OCI-LY7 (cell line): ENCODE results near the gene ALDH3A1. TPM values are rescaled to one million over a fixed set of nuclear protein-coding genes. Genes with fewer than 3 reads are reported as not detected.

Experiments used
- BruUV-seq: library from RNA; stranded (reverse); fragments of 400-500 nt; replicated peaks from 2 replicates; lab custom pipeline; 2021; lab: Mats Ljungman, UMichigan
- CTCF ChIA-PET: fragments of 300-600 bp; sonication (Branson Sonifier 250); formaldehyde crosslinking; loops from one replicate; lab custom pipeline; 2022; ENCODE audit warnings: antibody characterized with exemption; ENCODE audit not compliant: unreplicated experiment; lab: Charles Lee
- POLR2A ChIA-PET: fragments of 300-600 bp; sonication (Branson Sonifier 250); formaldehyde crosslinking; loops from one replicate; lab custom pipeline; 2022; ENCODE audit warnings: antibody characterized with exemption; lab: Charles Lee
- DNase-seq: peaks from one replicate; pipeline ENCODE4 v3.0.0-alpha.2; 2015; ENCODE audit warnings: low spot score
- H2AFZ ChIP-seq: fragments of 200-600 bp; sonication (generic), shearing (Covaris generic); 2 replicates; pipeline ENCODE4 v1.6.1; 2014; ENCODE audit warnings: mild to moderate bottlenecking, antibody characterized with exemption, low read length, moderate library complexity
- H3K27ac ChIP-seq: fragments of 200-600 bp; sonication (generic); 2 replicates; pipeline ENCODE4 v1.5.1; 2014; ENCODE audit warnings: mixed run types, low read depth, mild to moderate bottlenecking, moderate library complexity, low read length, inconsistent platforms; ENCODE audit not compliant: poor library complexity, severe bottlenecking
- H3K36me3 ChIP-seq: fragments of 200-600 bp; sonication (generic); 2 replicates; pipeline ENCODE4 v1.6.1; 2014; ENCODE audit warnings: mild to moderate bottlenecking, antibody characterized with exemption, low read length, moderate library complexity, mixed read lengths; ENCODE audit not compliant: insufficient read depth
- H3K4me1 ChIP-seq: fragments of 200-600 bp; sonication (generic); 2 replicates; pipeline ENCODE4 v1.5.1; 2014; ENCODE audit warnings: mild to moderate bottlenecking, low read length; ENCODE audit not compliant: insufficient read depth, poor library complexity, severe bottlenecking
- H3K4me2 ChIP-seq: fragments of 200-600 bp; sonication (generic); 2 replicates; pipeline ENCODE4 v1.6.1; 2014; ENCODE audit warnings: mild to moderate bottlenecking, low read length
- H3K4me3 ChIP-seq: fragments of 200-600 bp; sonication (generic); 2 replicates; pipeline ENCODE4 v1.5.1; 2014; ENCODE audit warnings: mild to moderate bottlenecking, low read depth, low read length; ENCODE audit not compliant: poor library complexity, severe bottlenecking
- H3K79me2 ChIP-seq: fragments of 200-600 bp; sonication (generic); 2 replicates; pipeline ENCODE4 v1.6.1; 2016; ENCODE audit warnings: low read depth, mild to moderate bottlenecking, low read length, moderate library complexity, mixed read lengths; ENCODE audit not compliant: insufficient read depth
- H3K9me2 ChIP-seq: fragments of 200-600 bp; sonication (generic); 2 replicates; pipeline ENCODE4 v1.6.1; 2016; ENCODE audit warnings: mild to moderate bottlenecking, low read length, mixed read lengths; ENCODE audit not compliant: insufficient read depth
- H3K9me3 ChIP-seq: fragments of 200-600 bp; sonication (generic); 2 replicates; pipeline ENCODE4 v1.6.1; 2014; ENCODE audit warnings: mild to moderate bottlenecking, mixed run types, low read length, mixed read lengths
- H4K20me1 ChIP-seq: fragments of 200-600 bp; sonication (generic); 2 replicates; pipeline ENCODE4 v1.6.1; 2014; ENCODE audit warnings: mild to moderate bottlenecking, antibody characterized with exemption, low read length, moderate library complexity, mixed read lengths; ENCODE audit not compliant: insufficient read depth
- CTCF ChIP-seq: fragments of 200-600 bp; sonication (generic); conservative IDR thresholded peaks from 2 replicates; pipeline ENCODE4 v1.5.1; 2014; ENCODE audit warnings: mild to moderate bottlenecking, antibody characterized with exemption, low read length, moderate library complexity, mixed read lengths
- EZH2phosphoT487 ChIP-seq: fragments of 200-600 bp; sonication (generic); IDR thresholded peaks from 2 replicates; pipeline ENCODE4 v1.6.1; 2018; ENCODE audit warnings: low read depth, borderline replicate concordance, mild to moderate bottlenecking, mixed run types, antibody characterized with exemption, low read length, moderate library complexity, mixed read lengths
- intact Hi-C: fragments of 100-400 bp; cut with micrococcal nuclease; formaldehyde crosslinking; loops from one replicate; pipeline ENCODE4 v1.10.0; 2022; ENCODE audit not compliant: unreplicated experiment
- total RNA-seq, 2 experiments: library from RNA; depleted of rRNA in 1 of 2; stranded (reverse); fragments of >200 nt in 1 of 2; shearing (Covaris generic) in 1 of 2; gene quantifications; 2 replicates each; pipeline ENCODE4 v1.2.3, GENCODE V29; 2014 to 2022

The ALDH3A1 gene
- total RNA-seq, 2 experiments from 2014 or later = 0.16 TPM; not detected in 1

GRCh38 chr17:19727501-19728078, 20.5 kb downstream of the ALDH3A1 start:
- TF ChIP-seq CTCF (no peak), EZH2phosphoT487 (no peak)
- BruUV-seq = no TSS peak
- no peak overlapping the region for H3K4me2 ChIP-seq
- H3K4me3 ChIP-seq = no peak overlapping the region
- DNase-seq = no peak
- no peaks in the 10 kb centered on the region for H3K9me2 ChIP-seq
- ChIA-PET CTCF (no interaction called here), POLR2A (interaction anchor here (0.8 to 1.1 kb wide), 2 partner anchors 16 to 32 kb away, joined by 3 to 5 read pairs; no protein-coding TSS in a partner anchor)
- intact Hi-C loops = no loop called here
- H3K79me2 ChIP-seq = no peaks in the 10 kb centered on the region
- H2AFZ ChIP-seq = no peak overlapping the region
- H4K20me1 ChIP-seq = no peaks in the 10 kb centered on the region
- no peaks in the 10 kb centered on the region for H3K9me3 ChIP-seq
- H3K27ac ChIP-seq = no peak overlapping the region
- no peaks in the 10 kb centered on the region for H3K36me3 ChIP-seq
- H3K4me1 ChIP-seq = no peaks in the 10 kb centered on the region

- no peaks in the 10 kb centered on the region for H3K9me2 ChIP-seq
- POLR2A ChIA-PET = interaction anchor here (1.1 kb wide), 1 partner anchor 31 kb away, joined by 5 read pairs; no protein-coding TSS in a partner anchor
- H3K9me3 ChIP-seq = no peaks in the 10 kb centered on the region
- H3K36me3 ChIP-seq = no peaks in the 10 kb centered on the region
- no peak for TF ChIP-seq EZH2phosphoT487
- no peak for TF ChIP-seq CTCF
- H4K20me1 ChIP-seq = no peaks in the 10 kb centered on the region
- DNase-seq = no peak
- no peak overlapping the region for H2AFZ ChIP-seq
- no peaks in the 10 kb centered on the region for H3K4me1 ChIP-seq
- H3K27ac ChIP-seq = no peak overlapping the region
- no peak overlapping the region for H3K4me2 ChIP-seq
- no peak overlapping the region for H3K4me3 ChIP-seq
- no TSS peak for BruUV-seq
- CTCF ChIA-PET = no interaction called here
- no peaks in the 10 kb centered on the region for H3K79me2 ChIP-seq
- intact Hi-C loops = no loop called here
Measured at GRCh38 chr17:19726631-19727376, 21.3 kb downstream of the ALDH3A1 start.

- H3K79me2 ChIP-seq = no peaks in the 10 kb centered on the region
- no peaks in the 10 kb centered on the region for H3K9me3 ChIP-seq
- H3K27ac ChIP-seq = no peak overlapping the region
- H3K4me2 ChIP-seq = no peak overlapping the region
- intact Hi-C loops = no loop called here
- POLR2A ChIA-PET = no interaction called here
- no peak overlapping the region for H3K4me3 ChIP-seq
- H3K4me1 ChIP-seq = no peaks in the 10 kb centered on the region
- H3K36me3 ChIP-seq = no peaks in the 10 kb centered on the region
- BruUV-seq = no TSS peak
- CTCF ChIA-PET = no interaction called here
- H4K20me1 ChIP-seq = no peaks in the 10 kb centered on the region
- no peak for TF ChIP-seq CTCF
- TF ChIP-seq EZH2phosphoT487 = no peak
- no peak overlapping the region for H2AFZ ChIP-seq
- no peaks in the 10 kb centered on the region for H3K9me2 ChIP-seq
- no peak for DNase-seq
Measured at GRCh38 chr17:19725486-19725885, 22.6 kb downstream of the ALDH3A1 start.
